Liver (tissue), 9 donors: ENCODE measurements around the gene LRP11. TPM values are rescaled to one million over a fixed set of nuclear protein-coding genes. Genes with fewer than 3 reads are reported as not detected.

Experiments used
- DNase-seq: peaks from one replicate; pipeline ENCODE4 v3.0.0-alpha.2; 2017; ENCODE audit warnings: low spot score
- H3K27ac ChIP-seq, 2 donors: one replicate each; pipeline ENCODE4 v1.7.0; 2013; ENCODE audit warnings: inconsistent platforms in 2 of 2, low read length in 2 of 2, control low read depth in 1 of 2, low read depth in 1 of 2, mild to moderate bottlenecking in 1 of 2
- H3K27me3 ChIP-seq, 4 donors: one replicate each; pipeline versions ENCODE4 v1.6.1 to v1.7.0; 2013; ENCODE audit warnings: low read length in 3 of 4, inconsistent platforms in 1 of 4, mild to moderate bottlenecking in 1 of 4, moderate library complexity in 1 of 4; ENCODE audit not compliant: control insufficient read depth in 4 of 4, insufficient read depth in 4 of 4
- H3K36me3 ChIP-seq, 4 donors: one replicate each; pipeline versions ENCODE4 v1.6.1 to v1.7.0; 2013; ENCODE audit warnings: low read length in 3 of 4, mild to moderate bottlenecking in 3 of 4, low read depth in 1 of 4, moderate library complexity in 1 of 4; ENCODE audit not compliant: control insufficient read depth in 4 of 4, insufficient read depth in 3 of 4
- H3K4me1 ChIP-seq, 4 donors: one replicate each; pipeline versions ENCODE4 v1.6.1 to v1.7.0; 2013; ENCODE audit warnings: low read length in 3 of 4, mild to moderate bottlenecking in 3 of 4, moderate library complexity in 1 of 4; ENCODE audit not compliant: control insufficient read depth in 4 of 4, insufficient read depth in 4 of 4
- H3K4me3 ChIP-seq, 3 donors: one replicate each; pipeline versions ENCODE4 v1.6.1 to v1.7.0; 2013; ENCODE audit warnings: low read length in 3 of 3, control low read depth in 1 of 3, low read depth in 1 of 3, mild to moderate bottlenecking in 1 of 3
- H3K9ac ChIP-seq, 2 donors: one replicate each; pipeline ENCODE4 v1.7.0; 2013; ENCODE audit warnings: low read length in 2 of 2, mild to moderate bottlenecking in 2 of 2, moderate library complexity in 2 of 2, control low read depth in 1 of 2, low read depth in 1 of 2
- H3K9me3 ChIP-seq, 4 donors: one replicate each; pipeline versions ENCODE4 v1.6.1 to v1.7.0; 2013; ENCODE audit warnings: low read length in 3 of 4; ENCODE audit not compliant: control insufficient read depth in 4 of 4
- CTCF ChIP-seq: fragments of 150-350 bp; IDR thresholded peaks from 2 replicates; pipeline ENCODE4 v1.5.1; 2017; ENCODE audit warnings: improper control_type of control experiment, low read depth, low read length; ENCODE audit not compliant: missing input control
- EGR1 ChIP-seq, 2 donors: IDR thresholded peaks; 2 replicates each; pipeline ENCODE4 v1.6.1; 2016 to 2018; ENCODE audit warnings: antibody characterized with exemption in 2 of 2, low read depth in 2 of 2
- FOXA1 ChIP-seq: IDR thresholded peaks from 2 replicates; pipeline ENCODE4 v1.6.1; 2016; ENCODE audit warnings: antibody characterized with exemption
- GABPA ChIP-seq, 2 donors: IDR thresholded peaks in 1 of 2; conservative IDR thresholded peaks in 1 of 2; 2 replicates each; pipeline ENCODE4 v1.6.1; 2016; ENCODE audit warnings: antibody characterized with exemption in 2 of 2, mild to moderate bottlenecking in 1 of 2, moderate library complexity in 1 of 2
- HNF4A ChIP-seq, 2 donors: conservative IDR thresholded peaks; 2 replicates each; pipeline ENCODE4 v1.6.1; 2016; ENCODE audit warnings: antibody characterized with exemption in 2 of 2, mild to moderate bottlenecking in 2 of 2
- HNF4G ChIP-seq: IDR thresholded peaks from 2 replicates; pipeline ENCODE4 v1.6.1; 2016; ENCODE audit warnings: antibody characterized with exemption
- JUND ChIP-seq, 2 donors: IDR thresholded peaks; 2 replicates each; pipeline ENCODE4 v1.6.1; 2016; ENCODE audit warnings: antibody characterized with exemption in 2 of 2
- NR2F2 ChIP-seq: IDR thresholded peaks from 2 replicates; pipeline ENCODE4 v1.6.1; 2016; ENCODE audit warnings: antibody characterized with exemption
- RXRA ChIP-seq, 2 donors: IDR thresholded peaks; 2 replicates each; pipeline ENCODE4 v1.6.1; 2017 to 2018; ENCODE audit warnings: antibody characterized with exemption in 2 of 2, mild to moderate bottlenecking in 1 of 2
- SP1 ChIP-seq: IDR thresholded peaks from 2 replicates; pipeline ENCODE4 v1.6.1; 2018; ENCODE audit warnings: antibody characterized with exemption, mild to moderate bottlenecking
- TAF1 ChIP-seq: conservative IDR thresholded peaks from 2 replicates; pipeline ENCODE4 v1.6.1; 2016; ENCODE audit warnings: antibody characterized with exemption, mild to moderate bottlenecking
- whole genome bisulfite sequencing: extraction: QIAGEN DNeasy Blood & Tissue Kit; methylation state at CpG from one replicate; pipeline ENCODE4 v1.1.7; 2013; 5-methylcytosine and 5-hydroxymethylcytosine counted together
- polyA plus RNA-seq, 2 donors: library from polyadenylated mRNA; stranded (reverse) in 1 of 2; unstranded in 1 of 2; fragments of 200-250 nt in 1 of 2; fragments of >200 nt in 1 of 2; fragmentation: Nextera tagmentation in 1 of 2; extraction: Ambion mirVana in 1 of 2; gene quantifications; one replicate each; pipeline versions ENCODE4 v1.2.1 to v1.2.3, GENCODE V29; 2013 to 2015
- total RNA-seq, 2 donors: library from RNA; depleted of rRNA; stranded (reverse); fragments of >200 nt; gene quantifications; one replicate each; pipeline ENCODE4 v1.2.3, GENCODE V29; 2014
- TF ChIP-seq, protein P1 (sequence below): IDR thresholded peaks from 2 replicates; pipeline ENCODE4 v1.6.1; 2016; ENCODE audit warnings: antibody characterized with exemption
- TF ChIP-seq, protein P2 (sequence below): IDR thresholded peaks from 2 replicates; pipeline ENCODE4 v1.6.1; 2016; ENCODE audit warnings: antibody characterized with exemption
- TF ChIP-seq, protein P3 (sequence below): IDR thresholded peaks from 2 replicates; pipeline ENCODE4 v1.6.1; 2016; ENCODE audit warnings: antibody characterized with exemption, mild to moderate bottlenecking
- donor health status: healthy.
- donor health status: healthy.
- donor health status: healthy.
- donor health status: healthy.
- donor health status: healthy.

LRP11 gene
- total and polyA plus RNA-seq, 4 donors: 3.4 to 13.3 (median 6.0) TPM

GRCh38 chr6:149884215-149884614, 20.1 kb upstream of the LRP11 start:
- H3K9ac ChIP-seq: no peak overlapping the region
- H3K36me3 ChIP-seq: no peaks in the 10 kb centered on the region
- TF ChIP-seq GABPA (IDR thresholded peaks at IDR 0.05 in 1 of 2, conservative IDR thresholded peaks at IDR 0.05 in 1 of 2): no peak
- no peak for TF ChIP-seq EGR1 (IDR thresholded peaks at IDR 0.05; ENCODE audit: low read depth in 2 of 2)
- no peak for TF ChIP-seq NR2F2
- TF ChIP-seq FOXA1: no peak
- H3K4me1 ChIP-seq: no peaks in the 10 kb centered on the region
- no peak overlapping the region for H3K27ac ChIP-seq
- no peak overlapping the region for H3K4me3 ChIP-seq
- no peaks in the 10 kb centered on the region for H3K9me3 ChIP-seq
- 75% methylated on average over 11 of the region's 11 CpGs for WGBS
- no peak for DNase-seq
- H3K27me3 ChIP-seq: no peaks in the 10 kb centered on the region

GRCh38 chr6:149881860-149882259, 17.7 kb upstream of the LRP11 start:
- WGBS: 93% methylated on average over 2 of the region's 2 CpGs
- Histone ChIP-seq H3K27me3 (no peaks in the 10 kb centered on the region), H3K9ac (no peak overlapping the region), H3K4me1 (no peaks in the 10 kb centered on the region), H3K27ac (no peak overlapping the region), H3K36me3 (no peaks in the 10 kb centered on the region), H3K4me3 (no peak overlapping the region), H3K9me3 (no peaks in the 10 kb centered on the region)
- TF ChIP-seq JUND (IDR thresholded peaks at IDR 0.05) (no peak), CTCF (no peak), NR2F2 (no peak), FOXA1 (no peak), EGR1 (IDR thresholded peaks at IDR 0.05; ENCODE audit: low read depth in 2 of 2) (no peak), HNF4G (no peak), TAF1 (no peak)
- TF ChIP-seq, protein P1, sequence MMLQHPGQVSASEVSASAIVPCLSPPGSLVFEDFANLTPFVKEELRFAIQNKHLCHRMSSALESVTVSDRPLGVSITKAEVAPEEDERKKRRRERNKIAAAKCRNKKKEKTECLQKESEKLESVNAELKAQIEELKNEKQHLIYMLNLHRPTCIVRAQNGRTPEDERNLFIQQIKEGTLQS: no peak
- TF ChIP-seq, protein P2, sequence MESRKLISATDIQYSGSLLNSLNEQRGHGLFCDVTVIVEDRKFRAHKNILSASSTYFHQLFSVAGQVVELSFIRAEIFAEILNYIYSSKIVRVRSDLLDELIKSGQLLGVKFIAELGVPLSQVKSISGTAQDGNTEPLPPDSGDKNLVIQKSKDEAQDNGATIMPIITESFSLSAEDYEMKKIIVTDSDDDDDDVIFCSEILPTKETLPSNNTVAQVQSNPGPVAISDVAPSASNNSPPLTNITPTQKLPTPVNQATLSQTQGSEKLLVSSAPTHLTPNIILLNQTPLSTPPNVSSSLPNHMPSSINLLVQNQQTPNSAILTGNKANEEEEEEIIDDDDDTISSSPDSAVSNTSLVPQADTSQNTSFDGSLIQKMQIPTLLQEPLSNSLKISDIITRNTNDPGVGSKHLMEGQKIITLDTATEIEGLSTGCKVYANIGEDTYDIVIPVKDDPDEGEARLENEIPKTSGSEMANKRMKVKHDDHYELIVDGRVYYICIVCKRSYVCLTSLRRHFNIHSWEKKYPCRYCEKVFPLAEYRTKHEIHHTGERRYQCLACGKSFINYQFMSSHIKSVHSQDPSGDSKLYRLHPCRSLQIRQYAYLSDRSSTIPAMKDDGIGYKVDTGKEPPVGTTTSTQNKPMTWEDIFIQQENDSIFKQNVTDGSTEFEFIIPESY: no peak
- DNase-seq: no peak

DNA sequence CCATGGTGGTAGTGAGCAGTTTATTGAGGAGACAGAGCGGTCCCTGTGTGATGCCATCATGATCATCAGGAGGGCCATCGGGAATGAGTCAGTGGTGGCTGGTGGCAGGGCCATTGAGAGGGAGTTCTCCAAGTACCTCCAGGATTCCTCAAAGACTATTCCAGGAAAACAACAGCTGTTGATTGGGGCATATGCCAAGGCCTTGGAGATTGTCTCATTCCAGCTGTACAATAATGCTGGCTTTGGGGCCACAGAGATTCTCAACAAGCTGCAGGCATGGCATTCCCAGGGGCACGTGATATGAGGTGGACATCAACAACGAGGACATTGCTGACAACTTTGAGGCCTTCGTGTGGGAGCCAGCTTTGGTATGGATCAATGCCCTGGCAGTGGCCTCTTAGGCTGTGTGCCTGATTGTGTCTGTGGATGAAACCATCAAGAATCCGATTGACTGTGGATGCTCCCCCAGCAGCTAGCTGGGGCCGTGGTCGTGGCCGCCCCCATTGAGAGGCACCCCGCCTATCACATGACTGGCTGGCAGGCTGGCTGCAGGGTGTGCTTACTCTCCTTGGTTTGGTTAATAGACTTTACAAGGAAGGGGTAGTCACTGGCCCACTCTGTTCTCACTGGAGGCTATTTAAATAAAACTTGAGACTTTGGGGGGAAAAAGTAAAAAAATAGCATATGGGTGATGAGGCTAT, 17.1 kb upstream of the LRP11 start:
- no peak for DNase-seq
- Histone ChIP-seq H3K4me1 (no peaks in the 10 kb centered on the region), H3K36me3 (no peaks in the 10 kb centered on the region), H3K9me3 (no peaks in the 10 kb centered on the region), H3K4me3 (no peak overlapping the region), H3K9ac (no peak overlapping the region), H3K27me3 (no peaks in the 10 kb centered on the region), H3K27ac (no peak overlapping the region)
- TF ChIP-seq NR2F2: no peak
- TF ChIP-seq JUND (IDR thresholded peaks at IDR 0.05): no peak
- no peak for TF ChIP-seq FOXA1
- TF ChIP-seq RXRA (IDR thresholded peaks at IDR 0.05): no peak
- TF ChIP-seq, protein P3, sequence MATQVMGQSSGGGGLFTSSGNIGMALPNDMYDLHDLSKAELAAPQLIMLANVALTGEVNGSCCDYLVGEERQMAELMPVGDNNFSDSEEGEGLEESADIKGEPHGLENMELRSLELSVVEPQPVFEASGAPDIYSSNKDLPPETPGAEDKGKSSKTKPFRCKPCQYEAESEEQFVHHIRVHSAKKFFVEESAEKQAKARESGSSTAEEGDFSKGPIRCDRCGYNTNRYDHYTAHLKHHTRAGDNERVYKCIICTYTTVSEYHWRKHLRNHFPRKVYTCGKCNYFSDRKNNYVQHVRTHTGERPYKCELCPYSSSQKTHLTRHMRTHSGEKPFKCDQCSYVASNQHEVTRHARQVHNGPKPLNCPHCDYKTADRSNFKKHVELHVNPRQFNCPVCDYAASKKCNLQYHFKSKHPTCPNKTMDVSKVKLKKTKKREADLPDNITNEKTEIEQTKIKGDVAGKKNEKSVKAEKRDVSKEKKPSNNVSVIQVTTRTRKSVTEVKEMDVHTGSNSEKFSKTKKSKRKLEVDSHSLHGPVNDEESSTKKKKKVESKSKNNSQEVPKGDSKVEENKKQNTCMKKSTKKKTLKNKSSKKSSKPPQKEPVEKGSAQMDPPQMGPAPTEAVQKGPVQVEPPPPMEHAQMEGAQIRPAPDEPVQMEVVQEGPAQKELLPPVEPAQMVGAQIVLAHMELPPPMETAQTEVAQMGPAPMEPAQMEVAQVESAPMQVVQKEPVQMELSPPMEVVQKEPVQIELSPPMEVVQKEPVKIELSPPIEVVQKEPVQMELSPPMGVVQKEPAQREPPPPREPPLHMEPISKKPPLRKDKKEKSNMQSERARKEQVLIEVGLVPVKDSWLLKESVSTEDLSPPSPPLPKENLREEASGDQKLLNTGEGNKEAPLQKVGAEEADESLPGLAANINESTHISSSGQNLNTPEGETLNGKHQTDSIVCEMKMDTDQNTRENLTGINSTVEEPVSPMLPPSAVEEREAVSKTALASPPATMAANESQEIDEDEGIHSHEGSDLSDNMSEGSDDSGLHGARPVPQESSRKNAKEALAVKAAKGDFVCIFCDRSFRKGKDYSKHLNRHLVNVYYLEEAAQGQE: no peak
- TF ChIP-seq, protein P2: no peak
- no peak for TF ChIP-seq GABPA (IDR thresholded peaks at IDR 0.05 in 1 of 2, conservative IDR thresholded peaks at IDR 0.05 in 1 of 2)
- no peak for TF ChIP-seq TAF1
- TF ChIP-seq HNF4G: no peak
- TF ChIP-seq HNF4A (conservative IDR thresholded peaks at IDR 0.05): no peak
- TF ChIP-seq SP1: no peak
- WGBS: 91% methylated on average over 10 of the region's 10 CpGs
